Activated T-helper 2 cell treated with anti-CD3 and anti-CD28 coated beads, Interferon-gamma antibody, Interleukin-2, Interleukin-4, amounts not matched to agents 10 μg/mL and 5 μg/mL and 100 μg/mL, durations not matched to agents 14 hours and 24 hours and 36 hours (primary cell): Measurements from ENCODE around the gene KDM4B. TPM values are rescaled to one million over a fixed set of nuclear protein-coding genes. Genes with fewer than 3 reads are reported as not detected.

Experiments used
- DNase-seq: peaks from one replicate; pipeline ENCODE4 v3.0.0; 2021; ENCODE audit warnings: low spot score
- H3K27ac Mint-ChIP-seq: one replicate; pipeline ENCODE4 v1.8.0; 2021; ENCODE audit warnings: mixed read lengths
- H3K27me3 Mint-ChIP-seq: one replicate; pipeline ENCODE4 v1.8.0; 2021; ENCODE audit warnings: low read depth, mixed read lengths
- H3K36me3 Mint-ChIP-seq: one replicate; pipeline ENCODE4 v1.8.0; 2021; ENCODE audit warnings: low read depth, mixed read lengths
- H3K4me1 Mint-ChIP-seq: one replicate; pipeline ENCODE4 v1.8.0; 2021; ENCODE audit warnings: low read depth, mixed read lengths
- H3K4me3 Mint-ChIP-seq: one replicate; pipeline ENCODE4 v1.8.0; 2021; ENCODE audit warnings: low read depth, mild to moderate bottlenecking, moderate library complexity, mixed read lengths
- H3K9me3 Mint-ChIP-seq: one replicate; pipeline ENCODE4 v1.8.0; 2021; ENCODE audit warnings: mixed read lengths
- intact Hi-C: fragments of 100-400 bp; cut with micrococcal nuclease; formaldehyde crosslinking; loops from one replicate; pipeline ENCODE4 v1.15.1; 2023
- total RNA-seq: library from RNA; stranded (reverse); gene quantifications from 2 replicates; pipeline ENCODE4 v1.2.3, GENCODE V29; 2022

Gene KDM4B
- total RNA-seq, 1 donor from 2014 or later = 51.7 TPM

- no peak for DNase-seq
- Mint-ChIP-seq H3K4me3 (no peak overlapping the region), H3K27ac (no peak overlapping the region), H3K27me3 (no peaks in the 10 kb centered on the region), H3K9me3 (no peaks in the 10 kb centered on the region), H3K36me3 (peaks cover 26% of the 10 kb centered on the region), H3K4me1 (no peaks in the 10 kb centered on the region)
- intact Hi-C loops = no loop called here
These were observed 111.2 kb downstream of the KDM4B start for GRCh38 chr19:5080030-5080654.

GRCh38 chr19:5080809-5081208, 111.9 kb downstream of the KDM4B start:
- DNase-seq = no peak
- Mint-ChIP-seq H3K36me3 (peaks cover 26% of the 10 kb centered on the region), H3K4me3 (no peak overlapping the region), H3K27ac (no peak overlapping the region), H3K27me3 (no peaks in the 10 kb centered on the region), H3K9me3 (no peaks in the 10 kb centered on the region), H3K4me1 (no peaks in the 10 kb centered on the region)
- intact Hi-C loops = no loop called here

- Mint-ChIP-seq H3K27ac (no peak overlapping the region), H3K4me1 (no peaks in the 10 kb centered on the region), H3K4me3 (no peak overlapping the region), H3K36me3 (peaks cover 26% of the 10 kb centered on the region), H3K9me3 (no peaks in the 10 kb centered on the region), H3K27me3 (no peaks in the 10 kb centered on the region)
- no peak for DNase-seq
- intact Hi-C loops = no loop called here
These were observed 112.7 kb downstream of the KDM4B start for GRCh38 chr19:5081443-5082161.

GRCh38 chr19:5083547-5083965, 114.6 kb downstream of the KDM4B start:
- H3K27me3 Mint-ChIP-seq = no peaks in the 10 kb centered on the region
- H3K36me3 Mint-ChIP-seq = peaks cover 32% of the 10 kb centered on the region
- DNase-seq = no peak
- H3K4me3 Mint-ChIP-seq = no peak overlapping the region
- intact Hi-C loops = no loop called here
- no peaks in the 10 kb centered on the region for H3K4me1 Mint-ChIP-seq
- no peaks in the 10 kb centered on the region for H3K9me3 Mint-ChIP-seq
- no peak overlapping the region for H3K27ac Mint-ChIP-seq

- Mint-ChIP-seq H3K4me1 (no peaks in the 10 kb centered on the region), H3K36me3 (peaks cover 20% of the 10 kb centered on the region), H3K27me3 (no peaks in the 10 kb centered on the region), H3K4me3 (no peak overlapping the region), H3K9me3 (no peaks in the 10 kb centered on the region), H3K27ac (no peak overlapping the region)
- DNase-seq = no peak
- intact Hi-C loops = no loop called here
These were observed 116.7 kb downstream of the KDM4B start for GRCh38 chr19:5085566-5085965.

- Mint-ChIP-seq H3K36me3 (peaks cover 13% of the 10 kb centered on the region), H3K4me1 (no peaks in the 10 kb centered on the region), H3K9me3 (no peaks in the 10 kb centered on the region), H3K27ac (no peak overlapping the region), H3K27me3 (no peaks in the 10 kb centered on the region), H3K4me3 (no peak overlapping the region)
- no peak for DNase-seq
- intact Hi-C loops = no loop called here
These were observed 117.3 kb downstream of the KDM4B start for GRCh38 chr19:5086230-5086629.

- DNase-seq = no peak
- Mint-ChIP-seq H3K27ac (no peak overlapping the region), H3K27me3 (no peaks in the 10 kb centered on the region), H3K4me3 (no peak overlapping the region), H3K9me3 (no peaks in the 10 kb centered on the region), H3K4me1 (no peaks in the 10 kb centered on the region), H3K36me3 (peaks cover 11% of the 10 kb centered on the region)
- intact Hi-C loops = no loop called here
These were observed 118.0 kb downstream of the KDM4B start for GRCh38 chr19:5086725-5087439.

DNA sequence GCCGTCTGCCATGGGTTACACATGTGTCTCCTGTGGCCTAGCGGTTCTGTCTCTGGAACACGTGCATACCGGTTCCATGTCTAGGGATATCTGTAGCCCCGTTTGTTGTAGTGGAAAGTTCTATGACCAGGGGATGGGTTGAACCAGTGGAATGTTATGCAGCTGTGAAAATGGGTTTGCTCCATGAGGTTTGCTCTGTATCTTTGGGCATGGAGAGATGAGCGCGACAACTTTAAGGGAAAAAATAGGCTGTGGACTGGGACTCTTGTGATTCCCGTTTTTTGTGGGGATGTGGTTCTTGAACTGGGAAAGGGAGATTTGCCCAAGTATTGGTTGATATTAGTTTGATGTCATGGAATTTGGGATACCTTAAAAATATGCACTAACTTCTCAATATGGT, 120.4 kb downstream of the KDM4B start:
- intact Hi-C loops = no loop called here
- no peak overlapping the region for H3K4me3 Mint-ChIP-seq
- H3K27ac Mint-ChIP-seq = no peak overlapping the region
- H3K9me3 Mint-ChIP-seq = no peaks in the 10 kb centered on the region
- H3K36me3 Mint-ChIP-seq = peaks cover 23% of the 10 kb centered on the region
- no peaks in the 10 kb centered on the region for H3K27me3 Mint-ChIP-seq
- H3K4me1 Mint-ChIP-seq = no peaks in the 10 kb centered on the region
- DNase-seq = no peak

GRCh38 chr19:5090465-5091017, 121.6 kb downstream of the KDM4B start:
- Mint-ChIP-seq H3K27me3 (no peaks in the 10 kb centered on the region), H3K4me1 (no peaks in the 10 kb centered on the region), H3K4me3 (no peak overlapping the region), H3K9me3 (no peaks in the 10 kb centered on the region), H3K27ac (no peak overlapping the region), H3K36me3 (peaks cover 33% of the 10 kb centered on the region)
- DNase-seq = no peak
- intact Hi-C loops = no loop called here

DNA sequence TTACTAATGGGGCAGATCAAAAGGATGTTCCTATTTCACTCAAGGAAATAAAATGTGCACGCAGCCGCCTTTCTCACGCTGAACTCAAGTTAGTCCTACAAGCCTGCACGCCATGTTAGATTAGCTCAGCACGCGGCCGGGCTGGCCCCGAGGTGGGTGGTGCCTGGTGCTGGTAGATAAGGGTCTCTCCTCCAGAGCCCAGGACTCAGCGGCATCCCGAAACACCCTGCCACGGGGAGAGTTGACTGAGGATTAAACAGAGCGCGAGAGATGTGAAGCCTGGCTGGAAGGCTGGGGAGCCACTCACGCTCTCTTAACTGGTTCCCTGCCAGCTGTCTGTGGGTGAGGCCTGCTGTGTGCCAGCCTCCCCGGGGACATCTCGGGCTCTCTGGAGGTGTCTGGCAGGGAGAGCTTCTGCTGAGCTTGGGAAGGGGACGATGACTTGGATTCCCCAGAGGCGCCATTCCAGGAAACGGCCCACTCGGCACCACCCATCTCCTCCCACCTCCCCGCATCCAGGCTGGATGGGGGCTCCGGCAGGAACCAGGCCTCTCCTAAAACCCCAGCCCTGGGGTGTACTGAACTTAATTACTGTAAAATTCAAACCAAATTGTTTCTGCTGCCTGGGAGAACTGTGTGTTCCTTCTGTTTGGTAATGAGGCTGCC, 122.2 kb downstream of the KDM4B start:
- peaks cover 37% of the 10 kb centered on the region for H3K36me3 Mint-ChIP-seq
- no peaks in the 10 kb centered on the region for H3K9me3 Mint-ChIP-seq
- H3K4me3 Mint-ChIP-seq = no peak overlapping the region
- H3K4me1 Mint-ChIP-seq = no peaks in the 10 kb centered on the region
- intact Hi-C loops = no loop called here
- no peak overlapping the region for H3K27ac Mint-ChIP-seq
- DNase-seq = no peak
- no peaks in the 10 kb centered on the region for H3K27me3 Mint-ChIP-seq

DNA sequence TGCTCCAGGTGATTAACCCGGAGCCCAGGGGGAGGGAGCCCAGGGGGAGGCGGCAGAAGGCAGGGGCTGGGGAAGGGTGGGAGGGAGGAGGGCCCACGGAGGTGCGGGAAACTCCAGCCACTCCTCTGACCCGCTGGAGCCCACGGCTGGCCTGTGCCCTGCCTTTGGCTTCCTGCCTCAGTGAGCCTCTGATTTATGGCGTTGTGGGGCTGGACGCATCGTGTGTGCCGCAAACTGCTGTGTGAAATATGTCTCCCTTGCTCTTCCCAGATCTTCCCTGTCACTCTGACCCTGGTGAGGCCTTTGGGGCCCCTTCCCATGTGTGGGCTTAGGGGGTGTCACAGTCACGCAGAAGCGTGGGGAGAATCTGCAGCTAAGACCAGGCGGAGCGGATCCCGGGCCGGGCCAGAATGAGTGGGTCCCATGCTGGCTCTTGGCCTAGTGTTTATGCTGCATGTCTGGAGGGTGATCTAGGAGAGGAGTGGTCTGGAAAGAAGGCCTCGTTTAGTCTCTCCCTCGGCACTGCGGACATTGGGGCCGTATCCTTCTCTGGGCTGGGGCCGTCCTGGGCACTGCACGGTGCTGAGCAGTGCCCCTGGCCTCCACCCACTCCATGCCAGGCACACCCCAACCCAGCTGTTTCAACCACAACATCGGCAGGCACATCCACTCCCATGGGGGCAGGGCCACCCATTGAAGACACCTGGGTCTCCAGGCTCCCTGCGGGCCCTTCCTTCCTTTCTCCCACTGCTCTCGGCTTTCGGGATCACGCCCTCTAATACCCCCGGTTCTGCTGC, 123.0 kb downstream of the KDM4B start:
- intact Hi-C loops = no loop called here
- Mint-ChIP-seq H3K27ac (no peak overlapping the region), H3K27me3 (no peaks in the 10 kb centered on the region), H3K9me3 (peaks cover 2% of the 10 kb centered on the region), H3K36me3 (peaks cover 39% of the 10 kb centered on the region), H3K4me1 (no peaks in the 10 kb centered on the region), H3K4me3 (no peak overlapping the region)
- DNase-seq = no peak

- intact Hi-C loops = no loop called here
- no peak overlapping the region for H3K4me3 Mint-ChIP-seq
- H3K27ac Mint-ChIP-seq = no peak overlapping the region
- peaks cover 8% of the 10 kb centered on the region for H3K9me3 Mint-ChIP-seq
- no peaks in the 10 kb centered on the region for H3K4me1 Mint-ChIP-seq
- peaks cover 41% of the 10 kb centered on the region for H3K36me3 Mint-ChIP-seq
- no peaks in the 10 kb centered on the region for H3K27me3 Mint-ChIP-seq
- no peak for DNase-seq
These were observed 123.5 kb downstream of the KDM4B start for GRCh38 chr19:5092481-5092843.
